GM18907 (cell line): Measurements from ENCODE around the gene AHRR.
A peak's percentile ranks its signal among the peaks of the same experiment; 100 is the strongest.

Source experiments
- ATAC-seq: cut with Tn5 transposase; IDR thresholded peaks from one replicate; pipeline ENCODE4 v1.9.1; 2021; ENCODE audit warnings: mild to moderate bottlenecking, moderate library complexity; ENCODE audit not compliant: unreplicated experiment

The AHRR gene

DNA sequence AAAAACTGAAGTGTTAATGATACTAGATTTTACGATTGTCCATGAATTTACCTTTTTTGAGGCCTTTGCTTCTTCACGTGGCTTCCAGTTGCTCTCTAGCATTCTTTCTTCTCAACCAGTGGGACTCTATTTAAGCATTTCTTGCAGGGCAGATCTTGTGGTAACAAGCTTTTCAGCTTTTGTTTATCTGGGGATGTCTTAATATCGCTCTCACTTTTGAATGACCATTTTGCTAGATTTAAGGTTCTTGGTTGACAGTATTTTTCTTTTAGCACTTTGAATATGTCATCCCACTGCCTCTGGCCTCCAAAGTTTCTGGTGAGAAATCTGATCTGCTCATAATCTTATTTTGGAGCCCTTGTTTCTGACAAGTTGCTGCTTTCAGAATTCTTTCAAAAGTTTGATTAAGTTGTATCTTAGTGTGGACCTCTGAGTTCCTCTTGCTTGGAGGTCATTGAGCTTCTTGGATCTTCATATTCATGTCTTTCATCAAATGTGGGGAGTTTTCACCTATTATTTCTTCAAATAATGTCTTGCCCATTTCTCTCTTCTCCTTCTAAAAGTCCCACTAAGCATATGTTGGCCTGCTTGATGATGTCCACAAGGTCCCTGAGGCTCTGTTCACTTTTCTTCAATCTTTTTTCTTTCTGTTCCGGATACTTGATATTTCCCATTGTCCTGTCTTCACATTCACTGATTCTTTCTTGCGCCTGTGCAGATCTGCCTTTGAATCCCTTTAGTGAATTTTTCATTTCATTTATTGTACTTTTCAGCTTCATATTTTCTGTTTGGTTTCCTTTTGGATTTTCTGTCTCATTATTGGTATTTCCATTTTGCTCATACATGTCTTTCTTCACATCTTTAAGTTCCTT lies 130.3 kb downstream of the AHRR start:
- no peak for ATAC-seq

DNA sequence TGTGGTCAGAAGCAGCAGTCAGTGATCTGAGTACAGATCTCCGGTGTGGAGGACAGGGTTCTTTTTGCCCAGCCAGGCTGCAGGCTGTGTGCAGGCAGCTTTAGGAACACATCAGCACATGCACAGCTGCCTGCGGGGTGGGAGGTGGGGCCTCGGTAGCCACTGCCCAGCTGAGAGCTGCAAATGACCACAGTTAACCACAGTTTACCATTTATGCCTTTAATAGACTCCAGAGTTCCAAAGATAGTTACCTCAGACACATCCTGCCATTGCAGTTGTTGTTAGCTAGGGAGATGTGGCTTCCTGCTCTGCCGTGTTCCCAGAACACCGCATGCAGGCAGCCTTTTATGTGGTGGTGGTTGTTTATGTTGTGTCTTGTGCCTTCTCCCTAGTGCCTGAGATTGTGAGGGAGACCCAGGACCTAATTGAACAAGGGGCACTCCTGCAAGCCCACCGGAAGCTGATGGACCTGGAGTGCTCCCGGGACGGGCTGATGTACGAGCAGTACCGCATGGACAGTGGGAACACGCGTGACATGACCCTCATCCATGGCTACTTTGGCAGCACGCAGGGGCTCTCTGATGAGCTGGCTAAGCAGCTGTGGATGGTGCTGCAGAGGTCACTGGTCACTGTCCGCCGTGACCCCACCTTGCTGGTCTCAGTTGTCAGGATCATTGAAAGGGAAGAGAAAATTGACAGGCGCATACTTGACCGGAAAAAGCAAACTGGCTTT lies 131.6 kb downstream of the AHRR start:
- ATAC-seq, result no peak

DNA sequence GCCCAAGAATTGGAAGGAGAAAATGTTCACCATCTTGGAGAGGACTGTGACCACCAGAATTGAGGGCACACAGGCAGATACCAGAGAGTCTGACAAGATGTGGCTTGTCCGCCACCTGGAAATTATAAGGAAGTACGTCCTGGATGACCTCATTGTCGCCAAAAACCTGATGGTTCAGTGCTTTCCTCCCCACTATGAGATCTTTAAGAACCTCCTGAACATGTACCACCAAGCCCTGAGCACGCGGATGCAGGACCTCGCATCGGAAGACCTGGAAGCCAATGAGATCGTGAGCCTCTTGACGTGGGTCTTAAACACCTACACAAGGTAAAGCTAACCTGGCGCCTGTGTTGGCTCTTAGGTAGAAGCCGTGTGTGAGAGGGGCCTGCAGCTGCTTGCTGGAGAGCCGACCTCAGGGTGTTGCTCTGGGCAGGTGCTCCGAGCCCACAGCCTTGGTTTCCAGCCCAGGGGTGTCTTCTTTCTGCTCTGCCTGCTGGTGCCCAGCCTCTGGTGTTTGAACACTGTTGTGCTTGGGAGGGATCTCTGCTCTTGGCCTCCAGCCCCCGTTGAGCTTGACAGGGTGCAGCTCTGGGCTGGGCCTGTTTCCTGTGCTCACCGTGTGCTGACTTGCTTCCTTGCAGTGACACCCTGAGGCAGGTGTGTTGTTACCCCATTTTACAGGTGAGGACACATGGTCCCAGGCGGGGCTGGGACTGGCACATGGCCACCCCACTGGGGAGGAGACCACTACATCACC lies 132.4 kb downstream of the AHRR start:
- ATAC-seq, result no peak

DNA sequence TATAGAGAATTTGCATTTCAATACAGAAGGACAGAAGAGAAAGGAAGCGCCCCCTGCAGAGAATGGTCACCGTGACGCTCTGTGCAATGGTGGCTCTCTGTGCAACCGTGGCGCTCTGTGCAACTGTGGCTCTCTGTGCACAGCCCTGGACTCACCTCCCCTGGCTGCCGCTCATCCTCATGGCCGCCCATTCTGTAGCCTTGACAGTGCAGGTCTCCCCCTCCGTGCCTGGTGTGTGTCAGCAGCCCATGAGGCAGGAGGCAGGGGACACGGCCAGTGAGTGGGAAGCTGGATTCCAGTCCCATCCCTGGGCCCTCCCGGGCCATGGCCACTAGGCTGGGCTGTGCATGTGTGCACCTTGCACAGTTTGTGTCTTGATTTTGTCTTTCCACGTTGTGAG lies 133.4 kb downstream of the AHRR start:
- no peak for ATAC-seq

DNA sequence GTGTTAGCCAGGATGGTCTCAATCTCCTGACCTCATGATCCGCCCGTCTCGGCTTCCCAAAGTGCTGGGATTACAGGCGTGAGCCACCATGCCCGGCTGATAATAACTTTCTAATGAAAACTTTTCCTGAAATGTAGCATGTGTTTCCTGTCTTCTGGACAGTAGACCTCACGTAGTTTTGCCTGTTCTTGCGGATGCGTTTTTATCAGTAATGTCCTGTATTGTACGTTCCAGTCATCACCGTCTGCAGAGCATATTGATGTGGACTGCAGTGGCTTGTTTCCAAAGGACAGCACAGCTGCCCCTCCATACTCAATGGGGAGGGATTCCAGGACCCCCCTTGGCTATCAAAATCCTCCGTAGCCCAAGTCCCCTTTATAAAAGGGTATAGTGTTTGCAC lies 134.3 kb downstream of the AHRR start:
- ATAC-seq, result no peak

DNA sequence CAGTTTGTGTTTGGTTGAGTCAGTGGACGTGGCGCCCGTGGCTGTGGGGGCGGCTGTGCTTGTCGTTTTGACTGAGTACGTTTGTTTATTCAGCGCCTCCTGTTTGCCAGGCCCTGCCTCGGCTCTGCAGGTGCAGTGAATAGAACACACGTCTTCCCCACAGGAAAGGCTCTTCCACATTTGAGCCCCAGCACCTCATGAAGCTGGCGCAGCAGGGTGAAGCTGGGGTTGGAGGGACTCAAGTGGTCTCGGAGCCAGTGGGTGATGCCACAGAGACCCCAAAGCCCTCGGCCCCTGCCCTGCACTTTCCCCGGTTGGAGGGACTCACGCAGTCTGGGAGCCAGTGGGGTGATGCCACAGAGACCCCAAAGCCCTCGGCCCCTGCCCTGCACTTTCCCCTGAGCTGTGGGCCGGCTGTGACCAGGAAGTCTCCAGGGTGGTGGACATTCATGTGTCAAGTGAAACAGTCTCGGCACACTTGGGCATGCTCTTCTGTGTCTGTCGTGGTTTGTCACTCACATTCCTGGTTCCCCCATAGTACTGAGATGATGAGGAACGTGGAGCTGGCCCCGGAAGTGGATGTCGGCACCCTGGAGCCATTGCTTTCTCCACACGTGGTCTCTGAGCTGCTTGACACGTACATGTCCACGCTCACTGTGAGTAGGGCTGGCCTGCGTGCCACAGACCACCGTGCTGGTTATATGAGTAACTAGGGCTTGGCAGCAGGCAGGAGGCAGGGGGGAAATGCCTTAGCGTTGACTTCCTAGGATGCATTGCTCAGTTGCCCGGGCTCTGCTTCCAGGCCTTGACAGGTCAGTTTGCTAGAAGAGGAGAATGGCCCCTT lies 135.1 kb downstream of the AHRR start:
- ATAC-seq, result no peak

DNA sequence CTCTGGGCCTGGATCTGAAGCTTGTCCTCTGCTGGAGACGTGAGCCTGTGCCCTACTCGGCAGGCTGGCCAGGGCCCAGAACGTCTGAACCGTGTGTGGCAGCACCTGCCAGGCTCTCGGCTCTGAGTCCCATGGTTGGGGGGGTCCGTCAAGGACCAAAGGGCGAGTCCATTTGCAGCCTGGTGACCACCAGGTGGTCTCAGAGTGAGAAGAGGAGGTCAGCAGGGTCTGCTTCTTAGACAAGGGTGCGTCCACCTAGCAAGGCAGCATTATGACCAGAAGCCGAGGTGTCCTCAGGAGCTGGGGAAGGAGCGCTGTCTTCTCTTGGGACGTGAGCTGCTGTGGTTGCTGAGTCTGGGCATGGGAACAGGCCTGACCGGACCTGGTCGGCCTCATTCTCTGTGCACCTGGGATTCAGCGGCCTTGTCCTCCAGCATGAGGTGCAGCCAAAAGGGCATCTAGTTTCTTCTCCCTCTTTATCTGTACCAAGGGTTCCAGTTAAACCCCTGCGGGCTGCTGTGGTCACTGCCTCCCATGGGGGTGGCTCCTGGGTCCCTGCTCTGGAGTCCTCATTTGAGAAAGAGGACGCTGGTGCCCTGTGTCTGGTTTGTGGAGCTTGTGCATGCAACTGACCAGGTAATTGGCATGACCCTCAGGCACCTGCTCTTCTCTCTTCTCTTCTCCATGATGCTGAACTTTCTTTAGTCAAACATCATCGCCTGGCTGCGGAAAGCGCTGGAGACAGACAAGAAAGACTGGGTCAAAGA lies 135.9 kb downstream of the AHRR start:
- ATAC-seq, result no peak

DNA sequence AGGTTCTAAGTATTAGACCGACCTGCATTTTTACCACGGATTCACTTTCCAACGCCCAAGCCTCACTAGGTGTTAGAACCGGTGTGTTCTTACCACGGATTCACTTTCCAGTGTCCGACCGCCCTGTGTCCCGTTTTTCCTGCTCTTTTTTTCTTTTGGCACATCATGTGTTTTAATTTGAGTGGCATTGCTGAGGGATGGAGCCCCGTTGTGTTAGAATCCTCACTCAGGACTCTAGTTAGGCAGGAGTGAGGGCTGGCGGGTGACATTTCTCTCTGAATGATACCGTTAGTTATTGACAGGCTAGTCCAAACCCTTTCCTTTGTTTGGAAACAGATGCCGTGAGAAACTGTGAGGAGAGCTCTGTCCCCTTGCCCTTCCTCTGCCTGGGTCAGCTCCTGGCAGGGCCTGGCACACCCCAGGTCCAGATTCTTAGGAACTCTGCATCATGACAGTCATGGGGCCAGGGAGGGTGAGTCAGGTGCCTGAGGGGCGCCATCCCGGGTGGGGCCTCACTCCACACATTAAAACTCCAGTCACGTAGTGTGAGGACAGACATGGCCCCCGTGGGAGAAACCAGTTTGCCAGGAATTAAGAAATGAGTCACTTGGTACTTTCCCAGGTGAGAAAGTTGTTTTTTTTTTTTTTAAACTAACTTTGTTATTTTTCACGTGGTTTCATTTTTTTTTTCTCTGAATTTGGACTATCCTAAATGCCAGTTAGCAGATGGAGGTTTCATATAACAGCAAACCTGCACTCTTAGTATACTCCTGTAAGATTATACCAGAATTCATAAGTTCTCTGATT lies 137.2 kb downstream of the AHRR start:
- ATAC-seq, result peak; percentile 57

DNA sequence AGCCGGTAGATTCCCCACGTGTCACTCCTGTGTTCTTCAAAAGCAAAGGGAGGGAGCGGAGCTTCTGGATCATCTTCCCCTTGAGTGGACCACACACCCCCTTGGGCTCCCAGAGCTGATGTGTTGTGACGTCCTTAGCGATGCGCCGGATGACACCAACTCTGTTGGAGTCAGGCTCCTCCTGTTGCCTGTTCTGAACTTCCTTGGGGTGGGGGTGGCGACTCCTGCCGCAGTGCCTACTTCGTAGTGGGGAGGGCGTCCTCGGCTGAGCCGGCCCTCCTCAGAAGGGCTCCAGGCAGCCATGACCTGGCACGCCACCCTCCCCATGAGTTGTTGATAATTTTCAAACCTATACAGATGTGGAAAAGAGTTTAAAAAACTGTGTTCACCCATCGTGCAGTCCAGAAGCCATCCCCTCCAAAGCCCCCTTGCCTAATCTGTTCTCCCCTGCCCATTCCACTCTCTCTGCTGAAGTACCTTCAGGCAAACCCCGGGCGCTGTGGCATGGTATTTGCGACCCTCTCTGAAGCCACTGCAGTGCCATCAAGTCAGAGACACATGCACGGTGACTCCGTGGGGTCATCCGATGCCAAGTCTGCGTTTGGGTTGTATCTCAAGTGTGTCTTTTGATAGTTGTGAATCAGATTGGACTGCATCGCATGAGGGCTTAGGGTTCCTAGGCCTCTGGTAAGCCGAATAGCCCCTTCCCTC lies 138.2 kb downstream of the AHRR start:
- no peak for ATAC-seq

DNA sequence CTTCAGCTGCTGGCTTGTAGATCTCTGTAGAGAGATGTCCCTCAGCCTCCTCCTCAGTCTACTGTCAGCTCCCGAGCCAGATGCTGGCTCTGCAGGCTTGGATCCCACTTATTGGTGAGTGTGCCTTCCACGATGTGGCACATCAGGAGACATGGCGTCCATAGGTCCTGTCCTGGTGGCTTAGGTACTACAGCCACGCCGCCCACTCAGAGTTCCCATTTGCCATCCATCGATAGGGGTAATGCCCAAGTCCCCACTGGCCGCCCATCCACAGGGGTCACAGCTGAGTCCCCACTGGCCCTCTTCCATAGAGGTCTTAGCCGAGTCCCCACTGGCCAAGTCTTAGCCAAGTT lies 138.7 kb downstream of the AHRR start:
- ATAC-seq, result no peak

DNA sequence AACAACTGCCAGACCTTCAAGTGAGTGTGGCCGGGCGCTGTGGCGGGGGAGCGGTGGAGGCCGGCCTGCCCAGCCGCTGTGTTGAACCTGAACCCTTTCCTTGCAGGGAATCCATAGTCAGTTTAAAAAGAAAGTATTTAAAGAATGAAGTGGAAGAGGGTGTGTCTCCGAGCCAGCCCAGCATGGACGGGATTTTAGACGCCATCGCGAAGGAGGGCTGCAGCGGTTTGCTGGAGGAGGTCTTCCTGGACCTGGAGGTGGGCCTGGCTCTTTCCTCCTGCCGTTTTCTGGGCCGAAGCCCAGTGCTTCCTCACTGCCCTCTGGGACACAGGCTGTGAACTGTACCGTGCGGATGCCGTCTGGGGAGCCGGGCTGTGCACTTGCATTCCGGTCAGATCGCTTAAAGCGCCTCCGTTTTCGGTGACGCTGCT lies 140.6 kb downstream of the AHRR start:
- ATAC-seq, result no peak

DNA sequence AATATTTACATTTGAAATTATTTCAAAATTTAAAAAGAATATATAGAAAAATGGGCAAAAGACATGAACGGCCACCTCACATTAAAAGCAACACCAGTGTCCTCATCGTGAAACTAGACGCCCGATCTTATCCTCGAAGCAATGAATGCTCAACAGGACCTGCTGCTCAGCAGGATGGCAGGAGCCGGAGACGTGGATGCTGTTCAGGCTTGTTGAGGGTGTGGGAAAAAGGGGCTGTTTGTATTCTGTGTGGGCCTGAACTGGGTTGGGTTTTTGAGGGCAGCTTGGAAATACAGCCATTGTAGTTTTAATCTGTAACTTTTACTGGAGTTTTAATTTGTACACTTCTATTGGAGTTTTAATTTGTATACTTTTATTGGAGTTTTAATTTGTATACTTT lies 141.8 kb downstream of the AHRR start:
- no peak for ATAC-seq

DNA sequence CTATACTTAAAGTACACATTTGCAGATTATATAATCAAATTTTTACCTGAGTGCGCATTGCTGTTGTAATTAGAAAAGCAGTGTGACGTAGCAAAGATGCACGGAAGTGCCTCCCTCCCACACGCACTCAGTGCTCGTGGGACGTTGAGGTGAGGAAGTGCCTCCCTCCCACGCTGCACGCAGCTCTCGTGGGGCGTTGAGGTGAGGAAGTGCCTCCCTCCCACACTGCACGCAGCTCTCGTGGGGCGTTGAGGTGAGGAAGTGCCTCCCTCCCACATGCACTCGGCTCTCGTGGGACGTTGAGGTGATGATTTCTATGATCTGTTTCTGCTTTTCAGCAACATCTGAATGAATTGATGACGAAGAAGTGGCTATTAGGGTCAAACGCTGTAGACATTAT lies 142.4 kb downstream of the AHRR start:
- ATAC-seq, result no peak

DNA sequence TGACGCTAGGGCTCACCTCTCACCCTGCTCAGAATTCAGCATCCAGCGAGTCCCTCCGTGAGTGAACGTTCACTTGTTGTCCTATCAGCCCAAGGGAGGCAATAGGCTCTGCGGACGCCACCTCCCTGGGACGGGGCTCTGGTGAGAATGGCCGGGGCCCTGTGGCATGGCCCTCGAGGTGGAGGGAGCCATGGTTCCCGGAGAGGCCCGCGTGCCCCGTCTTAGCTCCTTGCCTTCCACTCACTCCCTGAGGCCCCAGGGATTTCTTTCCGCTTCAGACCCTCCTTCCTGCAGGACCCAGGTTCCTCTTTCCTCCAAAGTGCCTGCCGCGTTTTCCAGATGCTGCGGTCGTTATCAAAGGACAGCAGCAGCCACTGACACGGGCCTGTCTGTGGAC lies 142.9 kb downstream of the AHRR start:
- ATAC-seq, result no peak

DNA sequence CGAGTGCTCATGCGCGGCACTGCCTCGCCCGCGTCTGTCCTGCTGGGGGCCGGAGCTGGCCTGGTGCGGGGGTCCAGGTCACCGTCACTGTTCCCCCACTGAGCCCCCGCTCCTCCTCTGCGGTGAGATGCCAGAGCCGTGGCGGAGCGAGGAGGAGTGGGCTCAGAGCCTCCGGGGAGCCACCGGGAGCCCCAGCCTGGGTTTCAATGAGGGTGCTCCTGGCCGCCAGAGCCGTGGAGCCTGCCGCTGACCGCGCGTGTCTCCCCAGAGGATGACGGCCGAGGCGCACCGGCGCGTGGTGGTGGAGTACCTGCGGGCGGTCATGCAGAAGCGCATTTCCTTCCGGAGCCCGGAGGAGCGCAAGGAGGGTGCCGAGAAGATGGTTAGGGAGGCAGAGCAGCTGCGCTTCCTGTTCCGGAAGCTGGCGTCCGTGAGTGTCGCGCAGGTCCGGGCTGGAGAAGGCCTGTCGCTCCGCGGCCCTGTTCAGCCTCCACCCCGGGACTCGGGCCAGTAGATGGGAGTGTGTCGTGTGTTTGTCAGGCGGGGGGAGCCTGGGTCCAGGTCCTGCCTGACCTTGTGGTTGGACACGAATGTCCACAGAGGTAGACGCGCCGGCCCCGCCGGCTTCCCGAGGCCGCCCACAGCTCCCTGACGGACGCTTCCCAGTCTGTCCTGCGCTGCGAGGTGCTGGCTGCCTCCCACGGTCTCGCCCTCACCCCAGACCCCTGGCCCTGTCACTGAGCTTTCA lies 143.5 kb downstream of the AHRR start:
- ATAC-seq, result no peak

DNA sequence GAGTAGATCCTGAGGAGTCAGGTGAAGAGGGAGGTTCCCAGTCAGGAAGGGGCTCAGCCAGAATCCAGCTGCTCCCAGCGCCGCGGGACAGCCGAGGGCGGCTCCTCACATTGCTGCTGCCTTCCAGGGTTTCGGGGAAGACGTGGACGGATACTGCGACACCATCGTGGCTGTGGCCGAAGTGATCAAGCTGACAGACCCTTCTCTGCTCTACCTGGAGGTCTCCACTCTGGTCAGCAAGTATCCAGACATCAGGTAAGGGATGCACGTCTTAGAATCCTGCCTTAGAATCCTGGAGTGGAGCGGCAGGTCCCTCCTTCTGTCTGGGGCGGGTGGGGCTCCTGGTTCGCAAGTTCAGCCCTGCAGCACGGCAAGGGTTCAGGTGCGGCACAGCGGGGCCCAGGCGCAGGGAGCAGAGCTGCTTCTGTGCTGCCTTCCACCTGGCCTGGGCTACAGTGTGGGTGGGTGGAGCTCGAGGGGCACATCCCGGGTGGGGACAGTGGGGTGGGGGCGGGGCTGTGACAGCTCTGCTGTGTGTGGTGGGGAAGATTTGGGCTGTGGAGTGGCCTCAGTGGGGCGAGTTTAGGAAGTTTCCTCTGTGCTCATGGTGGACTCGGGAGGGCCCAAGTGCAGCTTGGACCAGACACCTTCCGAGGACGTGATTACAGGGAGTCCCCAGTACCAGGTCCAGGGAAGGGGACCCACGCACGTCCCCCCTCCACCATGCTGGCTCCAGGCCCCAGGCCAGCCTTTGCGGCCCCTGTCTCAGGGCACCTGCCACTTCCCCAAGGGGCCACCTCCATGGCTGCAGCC lies 144.3 kb downstream of the AHRR start:
- no peak for ATAC-seq

DNA sequence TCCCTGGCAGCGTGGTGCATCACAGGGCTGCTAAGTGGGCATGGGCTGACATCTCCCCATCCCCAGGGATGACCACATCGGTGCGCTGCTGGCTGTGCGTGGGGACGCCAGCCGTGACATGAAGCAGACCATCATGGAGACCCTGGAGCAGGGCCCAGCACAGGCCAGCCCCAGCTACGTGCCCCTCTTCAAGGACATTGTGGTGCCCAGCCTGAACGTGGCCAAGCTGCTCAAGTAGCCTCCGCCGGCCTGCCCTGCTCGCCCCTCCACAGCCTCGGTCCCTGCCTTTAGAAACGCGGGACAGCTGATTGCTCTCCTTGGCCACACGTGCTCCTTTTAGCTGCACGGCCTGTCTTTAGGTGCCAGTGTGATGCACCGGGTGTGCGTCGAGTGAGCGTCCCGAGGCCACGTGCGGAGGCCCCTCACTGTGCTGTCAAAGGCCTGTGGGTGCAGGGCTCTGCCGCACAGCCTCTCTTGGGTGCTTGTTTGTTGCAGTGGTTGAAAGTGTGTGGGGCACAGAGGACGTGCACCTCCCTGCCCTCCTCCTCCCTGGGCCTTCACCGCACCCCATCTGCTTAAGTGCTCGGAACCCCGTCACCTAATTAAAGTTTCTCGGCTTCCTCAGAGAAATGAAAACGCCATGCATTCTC lies 145.3 kb downstream of the AHRR start:
- ATAC-seq, result no peak
